ENCODE data around the gene OSM.

The OSM gene

DNA sequence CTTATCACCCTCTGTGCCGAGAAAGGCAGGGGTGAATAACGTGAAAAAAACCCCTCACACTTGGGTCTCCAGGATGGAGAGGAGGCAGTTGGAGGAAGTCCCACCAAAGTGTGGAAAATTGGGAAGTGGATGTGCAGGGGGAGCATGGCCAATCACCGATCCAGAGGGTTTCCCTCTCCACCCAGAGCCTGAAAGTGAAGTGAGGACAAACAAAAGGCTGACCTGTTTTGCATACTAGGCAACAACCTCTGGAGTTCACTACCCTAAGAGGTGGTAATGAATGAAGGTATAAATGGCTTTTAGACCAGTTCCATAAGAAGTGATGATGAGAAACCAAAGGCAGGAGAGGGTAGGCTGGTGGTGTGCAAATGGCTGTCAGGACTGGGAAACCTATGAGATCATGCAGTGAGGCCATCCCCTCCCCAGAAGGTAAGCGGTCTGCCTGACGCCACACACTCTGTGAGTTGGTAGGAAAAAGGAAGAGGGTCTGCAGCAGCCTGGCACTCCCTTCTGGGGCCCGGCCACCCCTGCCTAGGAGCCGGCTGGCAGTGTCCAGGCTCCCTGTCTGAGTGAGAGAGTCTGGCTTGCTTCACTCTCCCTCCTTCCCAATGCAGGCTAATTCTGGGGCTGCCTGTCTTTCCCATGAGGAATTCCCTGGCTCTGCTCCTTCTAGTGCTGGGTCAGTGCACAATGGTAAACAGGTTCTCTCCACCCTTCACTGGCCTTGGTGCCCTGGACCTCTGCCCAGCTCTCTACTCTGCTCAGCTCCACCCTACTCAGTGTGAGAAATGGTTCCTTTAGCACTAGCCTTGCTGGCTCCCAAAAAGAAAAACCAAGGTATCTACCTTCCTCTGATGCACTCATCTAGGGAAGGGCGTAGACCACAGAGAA is 44.5 kb upstream of the OSM start:
- in situ Hi-C loops (cut with HindIII; ENCODE audit: low pct_ligation_motif_present, low sequenced_read_pairs) = no loop called here
- no peaks in the 10 kb centered on the region for H3K27me3 ChIP-seq (replicated peaks)
- TF ChIP-seq CTCF (IDR thresholded peaks at IDR 0.05; ENCODE audit: low read depth, low read length, missing control alignments) = no peak
- no peak overlapping the region for H3K4me3 ChIP-seq (ENCODE audit: low read depth, low read length)
- DNase-seq = no peak
- H3K27ac ChIP-seq = no peak overlapping the region
- no peaks in the 10 kb centered on the region for H3K36me3 ChIP-seq (replicated peaks)

DNA sequence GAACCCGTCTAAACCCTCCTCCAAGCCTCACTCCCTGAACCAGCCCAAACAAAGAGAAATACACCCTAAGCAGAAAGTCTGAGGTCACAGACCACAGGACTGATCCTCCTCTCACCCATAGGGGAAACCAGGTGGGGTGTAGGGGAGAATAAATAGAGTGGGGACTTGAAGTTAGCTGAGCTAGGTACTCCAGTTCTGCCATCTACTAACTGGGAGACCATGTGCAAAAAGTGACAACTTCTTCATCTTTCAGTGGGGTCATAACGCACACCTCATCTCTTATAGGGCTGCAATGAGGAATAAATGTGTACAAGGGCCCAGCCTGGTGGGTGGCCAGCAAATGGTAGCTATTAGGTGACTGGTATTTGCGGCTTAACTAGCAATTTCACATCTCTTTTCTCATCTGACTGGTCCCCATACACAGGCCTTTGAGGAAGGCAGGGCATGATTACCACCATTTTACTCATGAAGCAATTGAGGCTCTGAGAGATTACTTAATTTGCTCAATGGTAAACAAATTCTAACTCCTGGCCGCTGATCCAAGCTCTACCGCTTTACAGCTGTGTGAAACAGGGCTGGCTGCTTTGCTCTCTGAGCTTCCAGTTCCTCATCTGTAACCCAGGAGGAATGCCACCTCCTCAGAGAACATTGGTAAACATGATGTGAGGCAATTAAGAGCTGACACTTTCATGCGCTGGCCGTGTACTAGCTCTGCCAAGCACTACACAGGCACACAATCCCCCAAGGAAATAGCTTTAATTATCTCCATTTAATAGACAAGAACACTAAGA is 43.5 kb upstream of the OSM start:
- Histone ChIP-seq H3K27me3 (replicated peaks) (no peaks in the 10 kb centered on the region), H3K36me3 (replicated peaks) (no peaks in the 10 kb centered on the region), H3K27ac (no peak overlapping the region), H3K4me3 (ENCODE audit: low read depth, low read length) (no peak overlapping the region)
- in situ Hi-C loops (cut with HindIII; ENCODE audit: low pct_ligation_motif_present, low sequenced_read_pairs) = no loop called here
- no peak for TF ChIP-seq CTCF (IDR thresholded peaks at IDR 0.05; ENCODE audit: low read depth, low read length, missing control alignments)
- no peak for DNase-seq

GRCh38 chr22:30308518-30309230 is 42.0 kb upstream of the OSM start:
- Histone ChIP-seq H3K27ac (no peak overlapping the region), H3K4me3 (ENCODE audit: low read depth, low read length) (no peak overlapping the region), H3K36me3 (replicated peaks) (no peaks in the 10 kb centered on the region), H3K27me3 (replicated peaks) (no peaks in the 10 kb centered on the region)
- no peak for TF ChIP-seq CTCF (IDR thresholded peaks at IDR 0.05; ENCODE audit: low read depth, low read length, missing control alignments)
- in situ Hi-C loops (cut with HindIII; ENCODE audit: low pct_ligation_motif_present, low sequenced_read_pairs) = no loop called here
- no peak for DNase-seq

DNA sequence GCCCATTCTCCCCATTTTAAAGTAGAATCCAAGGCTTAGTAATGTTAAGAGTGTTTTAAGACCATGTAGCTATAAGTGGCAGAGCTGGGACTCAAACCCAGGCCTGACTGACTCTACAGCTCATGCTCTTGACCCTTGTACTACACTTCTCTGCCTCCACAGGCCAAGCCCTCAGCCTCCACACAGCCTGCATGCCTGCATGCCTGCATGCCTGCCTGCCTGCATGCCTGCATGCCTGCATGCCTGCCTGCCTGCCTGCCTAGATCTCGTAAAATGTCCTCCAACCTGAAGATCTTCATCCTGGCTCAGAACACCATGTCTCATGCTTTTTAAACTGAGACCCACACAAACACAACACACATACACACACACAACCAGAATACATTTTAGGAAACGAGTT is 41.4 kb upstream of the OSM start:
- no peak for TF ChIP-seq CTCF (IDR thresholded peaks at IDR 0.05; ENCODE audit: low read depth, low read length, missing control alignments)
- Histone ChIP-seq H3K4me3 (ENCODE audit: low read depth, low read length) (no peak overlapping the region), H3K36me3 (replicated peaks) (no peaks in the 10 kb centered on the region), H3K27me3 (replicated peaks) (no peaks in the 10 kb centered on the region), H3K27ac (no peak overlapping the region)
- in situ Hi-C loops (cut with HindIII; ENCODE audit: low pct_ligation_motif_present, low sequenced_read_pairs) = no loop called here
- DNase-seq = no peak

DNA sequence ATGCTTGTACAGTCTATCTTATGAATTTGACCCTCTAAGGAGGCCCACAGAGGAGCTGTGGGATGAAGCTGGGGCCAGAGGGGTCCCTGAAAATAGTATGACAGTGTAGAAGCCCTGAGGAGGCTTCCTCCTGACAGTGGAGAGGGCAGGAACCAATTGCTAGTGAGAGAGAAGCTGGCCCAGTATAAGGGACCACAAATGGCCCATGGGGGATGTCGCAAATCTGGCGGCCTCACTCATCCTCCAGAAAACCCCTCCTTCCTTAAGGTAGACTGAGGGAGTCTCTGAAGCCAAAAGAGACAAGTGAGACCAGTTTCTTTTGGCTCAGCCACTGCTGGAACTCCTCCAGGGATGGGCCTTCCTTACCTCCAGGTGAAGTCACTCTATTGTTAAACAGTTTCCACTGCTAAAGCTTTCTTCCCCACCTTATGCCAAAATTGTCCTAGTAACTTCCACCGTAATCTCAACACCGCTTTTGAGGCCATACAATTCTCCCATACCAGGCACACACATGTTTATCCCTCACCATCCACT is 40.5 kb upstream of the OSM start:
- no peak overlapping the region for H3K4me3 ChIP-seq (ENCODE audit: low read depth, low read length)

More for the DNA sequence above, 40.5 kb upstream of the OSM start:
- Histone ChIP-seq H3K27ac (no peak overlapping the region), H3K27me3 (replicated peaks) (no peaks in the 10 kb centered on the region), H3K36me3 (replicated peaks) (no peaks in the 10 kb centered on the region)
- TF ChIP-seq CTCF (IDR thresholded peaks at IDR 0.05; ENCODE audit: low read depth, low read length, missing control alignments) = no peak
- in situ Hi-C loops (cut with HindIII; ENCODE audit: low pct_ligation_motif_present, low sequenced_read_pairs) = no loop called here
- DNase-seq = no peak
